Measurements from ENCODE around the gene SIAH1.
"Not testable (repeated sequence)": the region's sequence is repeated elsewhere in the genome, so short reads cannot be mapped to it uniquely, and the experiment has no call there.

SIAH1 gene

GRCh38 chr16:48426244-48427141 lies 41.3 kb upstream of the SIAH1 start:
- DNase-seq (ENCODE audit: low spot score), result no peak
- no peak for TF ChIP-seq CTCF (IDR thresholded peaks at IDR 0.05; ENCODE audit: extremely low read depth, missing control alignments)

GRCh38 chr16:48422537-48422936 lies 37.3 kb upstream of the SIAH1 start:
- no peak for DNase-seq (ENCODE audit: low spot score)
- no peak for TF ChIP-seq CTCF (IDR thresholded peaks at IDR 0.05; ENCODE audit: extremely low read depth, missing control alignments)

DNA sequence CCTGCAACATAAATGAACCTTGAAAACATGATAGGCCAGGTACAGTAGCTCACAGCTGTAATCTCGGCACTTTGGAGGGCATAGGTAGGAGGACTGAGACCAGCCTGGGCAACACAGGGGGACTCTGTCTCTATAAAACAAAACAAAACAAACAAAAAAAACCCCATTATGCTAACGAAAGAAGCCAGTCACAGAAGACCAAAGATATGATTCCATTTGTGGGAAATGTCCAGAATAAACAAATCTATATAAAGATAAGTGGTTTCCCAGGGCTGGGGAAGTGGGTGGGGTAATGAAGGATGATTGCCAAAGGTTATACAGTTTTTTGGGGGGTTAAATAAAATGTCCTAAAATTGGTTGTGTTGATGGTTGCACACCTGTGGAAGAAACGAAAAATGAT lies 36.5 kb upstream of the SIAH1 start:
- TF ChIP-seq CTCF (IDR thresholded peaks at IDR 0.05; ENCODE audit: extremely low read depth, missing control alignments), result no peak
- DNase-seq (ENCODE audit: low spot score), result no peak

GRCh38 chr16:48420437-48420836 lies 35.2 kb upstream of the SIAH1 start:
- TF ChIP-seq CTCF (IDR thresholded peaks at IDR 0.05; ENCODE audit: extremely low read depth, missing control alignments), result no peak
- DNase-seq (ENCODE audit: low spot score), result no peak

- not testable (repeated sequence) for DNase-seq (ENCODE audit: low spot score)
Measured at GRCh38 chr16:48416617-48417016, 31.4 kb upstream of the SIAH1 start.

DNA sequence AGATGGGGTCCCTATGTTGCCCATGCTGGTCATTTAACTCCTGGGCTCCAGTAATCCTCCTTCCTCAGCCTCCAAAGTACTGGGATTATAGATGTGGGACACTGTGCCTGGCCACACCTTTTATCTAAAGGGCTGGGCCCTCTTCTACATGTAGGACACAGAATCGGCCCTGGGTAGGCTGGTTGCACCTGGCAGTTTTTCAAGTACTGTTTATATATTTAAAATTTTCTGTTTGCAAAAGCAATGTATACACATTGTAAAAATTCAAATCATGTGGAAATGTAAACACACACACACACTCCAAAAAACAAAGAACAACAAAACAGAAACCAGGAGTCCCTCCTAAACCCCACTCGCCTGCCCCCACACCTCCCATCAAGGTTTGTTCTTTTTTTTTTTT lies 28.1 kb upstream of the SIAH1 start:
- TF ChIP-seq CTCF (IDR thresholded peaks at IDR 0.05; ENCODE audit: extremely low read depth, missing control alignments), result no peak
- DNase-seq (ENCODE audit: low spot score), result no peak

DNA sequence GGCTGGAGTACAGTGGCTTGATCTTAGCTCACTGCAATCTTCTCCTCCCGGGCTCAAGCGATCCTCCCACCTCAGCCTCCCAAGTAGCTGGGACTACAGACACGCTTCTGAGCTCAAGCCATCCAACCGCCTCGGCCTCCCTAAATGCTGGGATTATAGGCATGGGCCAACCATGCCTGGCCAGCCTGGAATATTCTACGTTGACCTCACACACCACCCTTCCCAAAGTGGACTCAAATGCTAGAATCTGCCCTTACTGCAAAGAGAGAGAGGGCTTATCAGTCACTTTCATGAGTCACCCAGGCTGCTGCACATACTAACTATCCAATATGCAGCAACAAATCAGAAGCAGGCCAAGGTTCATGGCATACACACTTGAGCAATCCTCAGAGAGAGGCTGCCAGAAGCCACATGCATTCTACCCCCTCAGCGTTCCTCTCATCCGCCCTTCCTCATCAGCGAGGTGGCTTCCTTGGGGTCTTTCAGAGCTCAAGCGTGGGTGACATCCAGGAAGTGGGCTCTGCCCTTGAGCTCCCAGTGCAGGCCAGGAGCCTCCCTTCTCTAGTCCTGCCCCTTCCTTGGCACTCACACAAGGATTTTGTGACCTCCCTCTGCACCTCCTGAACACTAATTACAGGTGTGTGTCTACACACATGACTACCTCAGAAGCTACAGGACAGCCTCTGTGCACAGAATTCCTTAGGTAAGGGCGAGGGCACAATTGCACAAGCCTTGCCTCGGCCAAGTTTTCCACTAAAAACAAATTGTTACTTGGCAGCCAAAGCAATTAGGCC lies 24.8 kb upstream of the SIAH1 start:
- no peak for TF ChIP-seq CTCF (IDR thresholded peaks at IDR 0.05; ENCODE audit: extremely low read depth, missing control alignments)
- no peak for DNase-seq (ENCODE audit: low spot score)

Data from GM20000 (cell line).